ENCODE results near the gene CRACDL.

CRACDL gene

DNA sequence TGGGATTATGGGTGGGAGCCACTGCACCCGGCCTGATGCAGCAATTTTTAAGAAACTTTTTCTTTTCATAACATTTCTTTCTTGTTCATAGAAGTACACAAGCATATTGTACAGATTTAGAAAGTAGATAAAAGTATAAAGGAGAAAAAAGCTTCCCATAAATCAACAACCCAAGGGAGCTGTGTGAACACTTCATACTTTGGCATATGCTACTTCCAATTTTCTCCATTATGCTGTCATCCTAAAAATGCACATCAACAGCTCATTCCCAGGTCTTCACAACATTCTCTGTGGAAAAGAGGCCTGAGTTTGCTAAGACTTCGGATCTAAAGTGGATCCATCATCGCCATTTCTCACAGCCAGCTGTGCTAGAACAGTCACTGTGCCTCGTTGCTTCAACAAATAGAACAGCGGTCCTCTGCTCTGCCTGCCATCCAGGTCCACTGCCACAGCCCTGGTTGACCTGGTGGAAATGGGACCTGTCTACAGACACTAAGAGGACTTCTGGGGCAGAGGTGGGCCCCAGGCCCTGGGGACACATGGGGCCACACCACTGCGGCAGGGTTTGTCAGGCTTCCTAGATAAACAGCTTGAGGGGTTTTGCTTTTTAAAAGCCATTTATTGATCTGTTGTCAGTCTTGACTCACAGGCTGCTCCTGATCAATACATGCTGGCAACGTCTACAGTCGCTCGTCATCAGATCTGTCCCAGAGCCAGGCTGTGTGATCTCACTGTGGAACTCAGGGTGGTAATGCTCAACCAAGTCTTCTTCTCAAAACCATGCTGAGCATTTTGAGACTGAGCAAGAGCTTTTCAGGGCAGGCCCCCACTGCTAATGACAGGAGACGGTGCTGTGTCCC, 132.4 kb downstream of the CRACDL start:
- no peak for DNase-seq (ENCODE audit: low spot score)

DNA sequence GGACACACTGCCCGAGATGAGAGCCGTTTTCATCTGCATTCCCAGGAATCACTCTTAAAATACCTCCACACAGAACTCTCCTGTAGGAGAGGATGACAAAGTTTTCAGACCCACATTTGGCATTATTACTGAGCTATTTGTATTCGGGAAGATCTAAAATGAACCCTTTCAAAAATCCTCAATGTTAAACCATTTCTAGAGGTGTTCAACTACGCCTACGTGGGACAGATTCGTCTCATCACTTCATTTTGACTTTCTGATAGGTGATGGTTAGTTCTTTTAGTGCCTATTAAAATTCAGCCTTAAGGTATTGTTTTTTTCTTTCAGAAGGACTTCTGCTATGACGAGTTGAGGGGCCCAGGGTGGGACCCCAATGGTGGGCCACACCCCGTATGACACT, 133.7 kb downstream of the CRACDL start:
- DNase-seq (ENCODE audit: low spot score) = no peak

DNA sequence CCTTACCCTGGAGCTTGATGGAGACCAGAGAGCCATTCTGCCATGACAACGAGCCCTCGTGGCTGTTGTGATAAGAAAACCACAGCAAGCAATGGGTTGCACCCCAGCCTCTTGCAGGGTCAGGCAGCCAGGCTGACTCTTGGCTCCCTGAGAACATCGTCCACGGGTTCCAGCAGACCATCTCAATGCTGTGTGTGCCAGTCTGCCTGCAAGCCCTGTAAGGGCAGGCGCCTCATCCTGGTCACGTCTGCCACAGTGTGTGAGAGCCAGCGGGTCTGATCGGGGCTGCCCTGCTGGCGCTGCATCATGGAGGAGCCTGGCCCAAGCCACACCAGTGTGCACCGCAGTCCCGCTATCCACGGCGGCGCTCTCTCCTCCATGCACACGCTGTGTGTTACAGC, 134.1 kb downstream of the CRACDL start:
- no peak for DNase-seq (ENCODE audit: low spot score)

DNA sequence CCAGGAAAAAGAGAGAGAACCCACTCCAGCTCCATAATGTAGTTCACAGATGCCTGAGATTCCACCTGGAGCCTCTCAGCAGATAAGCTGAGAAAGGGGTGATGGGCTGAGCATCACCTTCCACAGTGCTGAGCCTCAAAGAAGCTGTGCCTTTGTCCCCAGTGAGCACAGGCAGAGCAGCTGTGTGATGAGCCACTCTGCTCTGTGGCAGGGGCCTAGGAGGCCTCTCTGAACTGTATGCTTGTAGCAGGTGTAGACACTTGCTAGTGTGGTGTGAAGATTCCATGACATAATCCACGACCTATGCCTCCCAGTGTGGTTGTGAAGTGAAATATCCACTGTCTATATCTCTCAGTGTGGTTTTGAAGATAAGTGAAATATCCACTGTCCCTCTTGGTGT, 134.7 kb downstream of the CRACDL start:
- no peak for DNase-seq (ENCODE audit: low spot score)

DNA sequence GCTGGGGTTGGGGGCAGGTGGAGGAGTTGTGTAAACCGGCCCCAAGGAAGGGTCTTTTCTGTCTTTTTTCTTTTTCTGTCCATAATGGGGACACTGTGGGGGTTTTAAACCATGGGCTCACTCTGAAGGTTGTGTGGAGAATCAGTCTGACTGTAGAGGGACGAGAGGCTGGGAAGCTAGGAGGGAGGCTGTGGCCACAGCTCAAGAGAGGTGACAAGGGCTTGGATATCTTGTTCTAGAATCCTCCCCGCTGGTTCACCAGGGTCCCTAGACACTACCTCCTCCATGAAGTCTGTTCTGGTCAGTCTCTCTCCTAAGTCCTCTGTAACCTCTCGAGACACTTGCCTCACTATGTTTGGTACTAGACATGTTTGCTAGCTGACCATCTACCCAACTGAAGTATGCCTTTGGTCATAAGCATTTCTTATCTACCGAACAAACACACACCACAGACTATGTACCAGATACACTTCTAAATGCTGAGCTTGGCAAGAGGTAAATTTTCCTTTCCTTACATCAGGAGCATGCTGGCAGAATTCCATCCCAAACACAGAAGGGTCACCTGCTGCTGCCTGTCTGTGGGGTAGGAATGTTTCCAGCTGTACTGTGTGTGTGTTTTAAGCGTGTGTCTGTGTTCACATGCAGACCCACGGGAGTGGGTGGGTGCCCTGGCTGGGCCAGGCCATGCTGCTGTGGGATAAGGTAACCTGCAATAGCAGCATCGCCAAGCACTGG, 135.5 kb downstream of the CRACDL start:
- DNase-seq (ENCODE audit: low spot score) = no peak

DNA sequence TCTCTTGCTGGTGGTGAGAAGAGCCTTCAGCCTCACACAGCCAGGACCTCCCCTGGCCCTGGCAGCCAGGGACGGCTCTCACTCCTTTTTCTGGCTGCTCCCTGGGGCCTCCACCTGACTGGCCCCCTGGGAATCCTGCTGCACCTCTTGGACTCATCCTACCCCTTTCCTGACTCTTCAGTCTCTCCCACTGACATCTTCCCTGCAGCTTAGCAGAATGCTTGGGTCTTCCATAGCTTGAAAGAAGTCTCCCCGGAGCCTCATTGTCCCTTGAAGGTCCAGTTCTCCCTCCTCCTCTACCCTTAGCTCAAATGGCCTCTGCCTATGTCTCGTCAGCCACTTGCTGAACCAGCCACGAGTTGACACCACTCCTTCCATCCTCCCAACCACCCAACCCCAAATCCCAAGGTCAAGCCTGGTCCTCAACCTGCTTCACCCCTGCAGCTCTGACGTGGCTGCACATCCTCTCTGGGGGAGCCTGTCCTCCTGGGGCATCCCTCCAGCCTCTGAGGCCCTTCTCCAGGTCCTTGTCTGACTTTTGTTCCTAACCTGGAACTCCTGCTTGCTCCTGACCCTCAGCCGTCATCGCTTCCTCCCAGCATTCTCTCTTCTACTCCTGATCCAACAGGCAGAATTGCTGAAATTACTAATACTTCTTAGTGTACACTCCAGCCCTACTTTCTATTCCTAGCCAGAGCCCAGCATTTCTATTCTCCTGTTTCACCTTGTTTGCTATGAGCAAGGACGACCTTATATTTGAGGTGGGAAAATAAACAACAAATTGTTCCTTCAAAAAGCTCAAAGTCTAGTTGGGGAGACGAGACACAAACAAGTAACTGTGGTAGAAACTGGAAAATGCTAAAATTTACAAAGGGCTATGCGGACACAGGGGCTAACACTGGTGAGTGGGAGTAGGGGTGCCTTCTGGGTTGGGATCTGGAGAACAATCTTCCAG, 136.4 kb downstream of the CRACDL start:
- no peak for DNase-seq (ENCODE audit: low spot score)

DNA sequence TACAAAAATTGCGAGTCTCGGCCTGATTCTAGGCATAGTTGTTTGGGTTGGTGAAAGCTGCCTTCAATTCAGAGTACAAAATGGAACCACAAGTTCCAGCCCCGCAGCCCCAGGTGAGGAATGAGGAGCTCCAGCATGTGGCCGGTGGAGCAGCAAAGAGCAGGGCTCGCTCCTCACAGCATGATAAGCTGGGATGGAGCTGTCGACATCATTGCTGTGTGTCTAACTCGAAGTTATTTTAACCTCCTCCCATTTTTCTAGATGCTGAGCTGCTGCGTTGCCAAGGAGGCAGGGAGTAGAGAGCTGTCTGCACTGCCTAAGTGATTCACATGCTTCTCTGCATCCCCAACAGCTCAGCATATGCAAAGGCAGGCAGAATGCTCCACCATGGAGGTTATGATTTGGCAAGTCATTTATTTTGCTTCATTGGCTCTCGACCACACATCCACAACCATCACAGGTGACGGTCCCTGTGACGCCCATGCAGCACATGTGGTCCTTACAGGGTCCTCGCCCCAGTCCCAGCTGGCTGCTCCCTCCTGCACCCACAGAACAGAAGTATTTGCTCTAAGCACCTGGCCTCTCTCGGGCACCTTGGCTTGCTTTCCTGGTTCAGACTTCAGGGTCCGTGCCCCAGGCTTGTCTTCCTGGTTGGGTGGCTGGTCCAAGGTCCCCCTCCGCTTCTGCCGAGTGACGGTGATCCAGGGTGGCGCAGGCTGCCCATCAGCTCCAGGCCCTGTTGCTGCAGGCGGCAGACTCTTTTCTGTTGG, 139.1 kb downstream of the CRACDL start:
- peak; percentile 53 for DNase-seq (ENCODE audit: low spot score)

DNA sequence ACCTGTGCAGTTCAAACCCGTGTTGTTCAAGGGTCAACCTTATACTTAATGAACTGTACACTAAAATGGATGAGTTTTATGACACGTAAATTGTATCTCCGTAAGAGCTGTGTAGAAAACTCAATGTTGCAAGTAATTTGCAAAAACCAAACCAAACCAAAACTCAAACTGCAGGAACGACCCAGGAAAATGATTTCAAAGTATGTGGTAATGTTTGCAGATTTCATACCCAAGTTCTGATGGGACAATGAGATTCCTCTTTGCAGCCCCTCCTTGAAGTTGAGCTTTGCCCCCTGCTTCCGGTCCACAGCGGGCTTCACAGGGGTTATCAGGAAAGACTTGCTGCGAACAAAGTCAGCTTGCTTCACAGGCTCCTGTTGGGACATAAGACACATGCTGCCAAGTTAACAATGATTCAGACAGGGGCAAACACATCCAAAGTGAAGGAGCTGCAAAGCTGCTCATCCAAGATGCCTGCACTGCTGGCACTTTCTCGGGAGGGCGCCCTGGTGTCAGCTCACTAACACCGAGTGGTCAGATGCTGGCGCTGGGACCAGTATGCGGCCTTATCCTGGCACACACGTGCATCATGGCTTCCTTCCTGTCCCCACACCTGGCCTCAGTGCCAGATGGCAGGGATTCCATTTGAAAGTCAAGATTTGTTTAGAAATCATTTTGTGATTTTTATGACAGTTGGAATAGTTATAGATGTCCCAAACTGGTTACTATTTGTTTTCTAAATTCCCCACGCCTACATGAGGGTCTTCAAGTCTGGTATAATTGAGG, 139.9 kb downstream of the CRACDL start:
- DNase-seq (ENCODE audit: low spot score) = peak; percentile 38

DNA sequence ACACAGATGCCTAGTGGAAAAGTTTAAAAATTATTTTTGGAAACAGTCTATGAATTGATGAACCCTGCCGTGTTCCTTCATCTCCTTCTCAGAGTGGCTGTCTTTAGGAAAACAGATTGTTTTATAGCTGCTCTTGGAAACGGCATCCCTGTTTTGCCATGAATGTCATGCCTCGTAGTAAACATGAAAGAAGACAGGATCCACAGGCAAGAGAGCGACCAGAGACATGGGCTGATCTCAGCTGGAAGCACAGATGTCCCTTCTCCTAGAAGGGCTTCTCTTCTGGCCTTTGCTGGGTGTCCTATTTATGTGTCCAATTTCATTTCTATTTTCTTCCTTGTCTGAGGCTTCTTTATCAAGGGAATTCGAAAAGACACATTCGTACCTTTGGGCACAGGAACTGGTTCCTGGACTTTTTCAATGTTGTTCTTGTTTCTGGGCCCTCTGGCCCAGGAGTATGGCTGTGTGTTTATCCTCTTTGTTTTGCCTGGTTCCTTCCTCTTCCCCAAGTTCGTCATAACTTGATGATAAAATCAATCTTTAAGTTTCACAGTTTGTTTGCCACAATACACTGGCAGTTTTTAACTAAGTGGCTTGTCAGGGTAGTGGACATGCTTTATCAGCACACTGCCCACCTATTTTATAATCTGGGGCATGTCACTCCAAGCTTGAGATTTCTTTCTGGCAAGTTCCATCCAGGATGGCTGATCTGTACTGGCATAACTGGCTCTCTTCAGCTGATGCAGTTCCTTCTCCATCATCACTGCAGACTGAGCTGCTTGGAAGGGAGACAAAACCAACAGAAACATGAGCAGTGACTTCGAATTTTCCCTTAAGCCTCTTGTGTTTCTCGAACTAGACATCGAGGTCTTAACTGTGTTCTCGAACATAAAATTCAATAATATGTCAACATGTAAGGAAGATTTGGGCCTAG, 141.9 kb downstream of the CRACDL start:
- DNase-seq (ENCODE audit: low spot score) = no peak

DNA sequence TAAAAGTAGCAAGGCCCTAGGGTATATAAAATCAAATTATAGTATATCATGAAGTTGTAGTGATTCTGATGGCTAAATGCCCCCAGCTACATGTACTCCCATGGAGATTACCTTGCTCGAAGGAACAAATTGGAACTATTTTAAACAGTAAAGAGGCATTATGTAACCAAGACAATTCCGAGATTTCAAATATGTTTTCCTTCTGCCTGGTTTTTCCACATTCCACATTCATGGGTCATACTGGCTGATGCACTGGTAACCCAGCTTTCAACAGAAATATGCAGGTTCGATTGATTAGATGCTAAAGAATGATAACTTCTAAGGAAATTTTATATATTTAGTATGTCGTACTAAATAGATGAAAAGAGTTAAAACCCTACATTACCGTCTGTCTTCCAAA, 142.8 kb downstream of the CRACDL start:
- no peak for DNase-seq (ENCODE audit: low spot score)

DNA sequence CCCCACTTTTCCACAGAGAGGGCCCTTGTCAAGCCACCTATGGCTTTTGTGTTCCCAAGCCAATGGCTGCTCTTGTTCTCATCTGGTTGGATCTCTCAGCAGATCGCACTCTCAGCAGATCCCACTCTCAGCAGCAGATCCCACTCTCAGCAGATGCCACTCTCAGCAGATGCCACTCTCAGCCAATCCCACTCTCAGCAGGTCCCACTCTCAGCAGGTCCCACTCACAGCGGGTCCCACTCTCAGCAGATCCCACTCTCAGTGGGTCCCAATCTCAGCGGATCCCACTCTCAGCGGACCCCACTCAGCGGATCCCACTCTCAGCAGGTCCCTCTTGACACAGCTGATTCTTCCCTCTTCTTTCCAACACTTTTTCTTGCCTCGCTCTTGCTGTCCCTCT, 145.8 kb downstream of the CRACDL start:
- no peak for DNase-seq (ENCODE audit: low spot score)

DNA sequence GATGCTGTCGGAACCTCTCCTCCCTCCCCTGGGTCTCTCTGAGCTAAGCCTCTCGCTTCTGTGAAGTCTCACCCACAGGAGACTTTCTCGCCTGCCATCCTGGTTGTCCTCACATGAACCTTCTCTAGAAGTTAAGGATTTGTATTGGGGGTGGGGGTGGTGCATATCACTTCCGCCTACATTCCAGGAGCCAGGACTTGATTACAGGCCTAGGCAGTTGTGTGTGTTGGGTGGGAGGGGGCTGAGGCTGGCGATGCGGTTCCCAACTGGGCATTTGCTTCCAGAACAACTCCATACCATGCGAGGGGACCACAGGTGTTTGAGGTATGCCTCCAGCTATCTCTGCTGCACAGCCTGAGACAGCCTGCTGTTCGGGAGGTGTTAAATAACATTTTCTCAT, 148.3 kb downstream of the CRACDL start:
- no peak for DNase-seq (ENCODE audit: low spot score)

DNA sequence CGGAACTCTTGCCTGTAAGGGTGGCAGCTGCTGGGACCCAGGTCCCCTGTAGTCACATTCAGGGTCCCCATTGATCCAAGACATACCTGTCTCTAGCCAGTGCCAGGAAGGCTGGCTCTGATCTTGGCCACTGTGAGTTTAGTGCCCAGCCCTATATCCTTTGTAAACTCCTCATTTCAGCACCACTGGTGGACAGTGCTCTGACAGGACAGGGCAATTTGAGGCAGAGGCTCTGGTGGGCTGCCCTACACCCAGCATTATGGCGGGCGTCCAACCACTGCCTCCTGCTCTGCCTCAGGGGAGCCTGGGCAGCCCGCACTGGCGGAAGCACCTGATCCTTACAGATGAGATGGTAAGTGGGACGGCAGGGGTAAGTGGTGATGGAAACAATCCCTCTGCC, 149.8 kb downstream of the CRACDL start:
- no peak for DNase-seq (ENCODE audit: low spot score)

DNA sequence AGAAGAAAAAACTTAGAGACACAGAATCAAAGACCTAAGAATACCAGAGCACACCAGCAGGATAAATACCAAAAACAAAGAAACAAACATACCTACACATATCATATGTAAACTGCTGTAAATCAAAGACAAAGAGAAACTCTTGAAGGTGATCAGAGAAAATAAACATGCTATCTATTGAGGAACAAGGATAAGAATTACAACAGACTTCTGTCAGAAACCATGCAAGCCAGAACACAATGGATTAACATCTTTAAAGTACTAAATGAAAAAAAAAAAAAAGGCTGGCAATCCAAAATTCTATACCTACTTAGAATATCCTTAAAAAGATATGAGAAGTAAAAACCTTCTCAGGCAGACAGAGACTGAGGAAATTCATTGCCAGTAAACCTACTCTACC, 153.5 kb downstream of the CRACDL start:
- no peak for DNase-seq (ENCODE audit: low spot score)

DNA sequence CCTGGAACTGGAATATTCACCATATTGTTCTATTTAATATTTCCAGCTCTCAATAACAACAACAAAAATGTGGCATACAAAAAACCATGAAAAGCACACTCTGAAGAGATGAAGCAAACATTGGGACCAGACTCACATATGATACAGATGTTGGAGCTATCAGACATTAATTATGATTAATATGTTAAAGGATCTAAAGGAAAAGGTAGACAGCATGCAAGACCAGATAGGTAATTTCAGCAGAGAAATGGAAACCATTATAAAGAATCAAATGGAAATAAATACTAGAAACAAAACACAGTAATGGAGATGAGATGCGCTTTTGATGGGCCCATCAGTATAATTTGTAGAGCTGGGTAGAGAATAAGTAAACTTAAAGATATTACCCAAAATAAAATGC, 154.2 kb downstream of the CRACDL start:
- DNase-seq (ENCODE audit: low spot score) = no peak

DNA sequence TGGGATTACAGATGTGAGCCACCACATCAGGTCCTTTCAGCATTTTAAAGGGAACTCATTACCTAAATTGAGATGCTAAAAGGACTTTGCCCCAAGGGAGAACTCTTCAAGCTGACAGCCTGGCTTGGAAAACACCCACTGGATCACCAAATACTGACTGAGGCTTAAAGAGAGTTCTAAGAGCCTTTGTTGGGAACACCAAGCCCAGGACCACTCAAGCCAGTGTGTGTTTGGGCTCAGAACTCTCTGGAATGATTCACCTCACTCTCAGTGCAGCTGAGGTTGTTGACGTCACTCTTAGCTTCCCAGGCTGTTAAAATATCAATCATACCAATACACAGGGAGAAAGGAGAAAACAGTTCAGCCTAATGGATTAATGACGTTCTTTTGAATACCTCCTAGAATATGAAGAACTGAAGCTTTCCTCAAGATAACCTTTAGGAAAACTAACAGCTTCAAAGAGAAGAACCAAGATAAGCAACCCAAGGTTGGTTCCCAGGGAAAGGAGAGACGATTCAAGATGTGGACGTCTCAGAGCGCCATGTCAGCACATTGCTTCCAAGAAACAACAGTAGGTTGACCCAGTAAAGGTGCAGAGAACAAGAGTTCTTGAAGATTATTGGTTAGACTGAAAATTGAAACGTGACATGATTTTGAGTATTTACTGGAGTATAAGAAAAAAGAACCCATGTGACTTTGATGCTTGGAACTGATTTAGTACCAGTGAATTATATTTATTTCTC, 157.1 kb downstream of the CRACDL start:
- no peak for DNase-seq (ENCODE audit: low spot score)

DNA sequence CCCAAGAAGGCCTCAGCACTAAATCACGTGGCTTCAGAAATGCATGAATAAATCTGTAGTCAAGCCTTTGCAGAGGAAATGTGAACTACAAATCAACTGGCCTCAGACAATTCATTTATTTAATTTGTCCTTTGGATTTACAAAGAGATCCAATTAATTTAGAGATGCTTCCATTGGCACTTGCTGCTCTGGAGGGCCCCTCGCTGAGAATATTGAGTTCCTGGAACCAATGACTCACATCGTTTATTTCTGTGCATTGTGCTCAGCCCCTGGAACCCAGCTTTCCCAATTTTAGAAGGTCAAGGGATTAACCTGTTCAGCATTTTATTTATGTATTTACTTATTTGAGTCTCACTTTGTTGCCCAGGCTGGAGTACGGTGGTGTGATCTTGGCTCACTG, 157.9 kb downstream of the CRACDL start:
- DNase-seq (ENCODE audit: low spot score) = no peak

DNA sequence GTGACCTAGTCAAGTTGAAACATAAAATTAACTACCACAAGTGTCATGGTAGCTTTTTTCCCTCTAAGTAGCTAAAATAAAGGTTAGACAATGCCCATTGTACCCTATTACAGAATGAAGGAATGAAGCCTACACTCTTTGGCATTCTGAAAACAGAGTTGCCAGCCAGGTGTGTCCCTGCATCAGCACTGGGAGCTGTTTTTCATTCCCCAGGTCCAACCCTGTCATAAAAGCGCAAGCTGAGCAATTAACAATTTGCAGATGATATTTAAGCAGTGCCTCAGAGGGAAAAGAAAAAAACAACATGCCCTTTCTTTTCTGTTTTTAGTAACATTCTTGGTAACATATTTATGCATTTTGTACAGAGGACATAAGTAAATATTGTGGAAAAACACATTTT, 158.3 kb downstream of the CRACDL start:
- DNase-seq (ENCODE audit: low spot score) = no peak

DNA sequence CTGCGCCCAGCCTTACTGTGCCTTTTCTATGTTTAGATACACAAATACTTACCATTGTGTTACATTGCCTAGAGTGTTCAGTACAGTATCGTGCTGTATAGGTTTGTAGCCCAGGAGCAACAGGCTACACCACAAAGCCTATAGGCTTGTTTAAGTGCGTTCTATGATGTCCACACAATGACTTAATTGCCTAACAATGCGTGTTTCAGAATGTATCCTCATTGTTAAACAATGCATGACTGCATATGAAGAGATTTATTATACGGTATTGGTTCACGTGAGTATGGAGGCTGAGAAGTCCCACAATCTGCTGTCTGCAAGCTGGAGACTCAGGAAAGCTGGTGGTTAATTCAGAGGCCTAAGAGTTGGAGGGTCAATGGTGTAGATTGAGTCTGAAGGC, 158.9 kb downstream of the CRACDL start:
- no peak for DNase-seq (ENCODE audit: low spot score)

Measured in cerebellar cortex (tissue), 1 donor.